GM23338 (cell line): Measurements from ENCODE around the gene ALDH3A2.

Experiments
- CREB1 ChIP-seq: fragments of 250-450 bp; sonication (Bioruptor Pico); IDR thresholded peaks from 2 replicates; pipeline ENCODE4 v1.5.0; 2020; ENCODE audit warnings: low read depth, mild to moderate bottlenecking, moderate library complexity
- CTCF ChIP-seq, 2 experiments: fragments of 200-600 bp in 1 of 2; sonication (generic) in 1 of 2; conservative IDR thresholded peaks; 2 replicates each; pipeline versions ENCODE4 v1.5.1 to v1.6.1; 2016 to 2017; ENCODE audit warnings: antibody characterized with exemption in 2 of 2, low read depth in 2 of 2, mild to moderate bottlenecking in 2 of 2, moderate library complexity in 1 of 2
- ETS1 ChIP-seq: IDR thresholded peaks from 2 replicates; pipeline ENCODE4 v1.6.1; 2016; ENCODE audit warnings: antibody characterized with exemption
- EZH2 ChIP-seq: fragments of 200-600 bp; sonication (generic); IDR thresholded peaks from one replicate; pipeline ENCODE4 v1.8.0; 2017; ENCODE audit warnings: antibody characterized with exemption, mild to moderate bottlenecking, low read depth; ENCODE audit not compliant: unreplicated experiment
- EZH2phosphoT487 ChIP-seq: fragments of 200-600 bp; sonication (generic); IDR thresholded peaks from one replicate; pipeline ENCODE4 v1.8.1; 2018; ENCODE audit warnings: antibody characterized with exemption; ENCODE audit not compliant: unreplicated experiment
- JUNB ChIP-seq: IDR thresholded peaks from one replicate; pipeline ENCODE4 v1.6.1; 2016; ENCODE audit warnings: antibody characterized with exemption; ENCODE audit not compliant: unreplicated experiment
- NANOG ChIP-seq: IDR thresholded peaks from 2 replicates; pipeline ENCODE4 v1.6.1; 2016; ENCODE audit warnings: antibody characterized with exemption, borderline replicate concordance
- POLR2AphosphoS5 ChIP-seq: IDR thresholded peaks from 2 replicates; pipeline ENCODE4 v1.6.1; 2016; ENCODE audit warnings: antibody characterized with exemption, low read depth
- REST ChIP-seq: IDR thresholded peaks from one replicate; pipeline ENCODE4 v1.6.1; 2018; ENCODE audit warnings: antibody characterized with exemption; ENCODE audit not compliant: unreplicated experiment
- STAT1 ChIP-seq: IDR thresholded peaks from one replicate; pipeline ENCODE4 v1.6.1; 2016; ENCODE audit warnings: antibody characterized with exemption; ENCODE audit not compliant: unreplicated experiment
- ZNF331 ChIP-seq: fragments of 250-450 bp; sonication (Bioruptor Pico); IDR thresholded peaks from 2 replicates; pipeline ENCODE4 v1.5.0; 2020; ENCODE audit warnings: low read depth, mild to moderate bottlenecking, moderate library complexity

- TF ChIP-seq CTCF (conservative IDR thresholded peaks at IDR 0.05; ENCODE audit: low read depth in 2 of 2): no peak
- TF ChIP-seq REST: no peak
- no peak for TF ChIP-seq JUNB
- TF ChIP-seq CREB1 (CRISPR knock-in tag): no peak
- TF ChIP-seq EZH2: no peak
- TF ChIP-seq EZH2phosphoT487: no peak
- TF ChIP-seq NANOG: no peak
- TF ChIP-seq POLR2AphosphoS5: no peak
- TF ChIP-seq STAT1: no peak
- TF ChIP-seq ZNF331 (CRISPR knock-in tag): no peak
- TF ChIP-seq ETS1: no peak
These were observed 3.9 kb upstream of the ALDH3A2 start for GRCh38 chr17:19644493-19645210.
